Left kidney (tissue), 2 donors: ENCODE results near the gene CABP7. TPM values are rescaled to one million over a fixed set of nuclear protein-coding genes. Genes with fewer than 3 reads are reported as not detected.

Experiments
- DNase-seq: peaks from one replicate; pipeline ENCODE4 v3.0.0-alpha.2; 2013
- polyA plus RNA-seq: library from polyadenylated mRNA; unstranded; fragments of 120-200 nt; gene quantifications from one replicate; pipeline ENCODE4 v1.2.1, GENCODE V29; 2013; ENCODE audit not compliant: insufficient read length

Gene CABP7
- polyA plus RNA-seq, 1 donor: 0.15 TPM

DNA sequence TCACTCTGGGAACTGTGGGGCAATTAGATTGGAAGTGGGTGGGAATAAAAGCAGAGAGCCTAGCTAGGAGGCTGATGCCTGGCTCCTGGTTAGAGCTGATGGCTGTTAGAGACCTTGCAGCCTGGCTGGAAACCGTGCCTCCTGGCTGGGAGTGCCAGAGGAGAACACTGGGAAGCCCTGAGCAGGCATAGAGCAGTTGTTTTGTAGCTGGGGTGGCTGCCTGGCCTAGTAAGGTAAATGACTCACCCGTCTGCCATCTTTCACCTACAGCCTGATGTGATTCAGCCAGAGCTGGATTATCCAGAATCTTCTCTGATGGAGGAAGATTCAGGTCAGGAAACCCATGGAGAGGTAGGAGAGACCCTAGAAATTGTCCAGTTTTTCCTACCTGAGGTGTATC lies 53.4 kb downstream of the CABP7 start:
- no peak for DNase-seq

DNA sequence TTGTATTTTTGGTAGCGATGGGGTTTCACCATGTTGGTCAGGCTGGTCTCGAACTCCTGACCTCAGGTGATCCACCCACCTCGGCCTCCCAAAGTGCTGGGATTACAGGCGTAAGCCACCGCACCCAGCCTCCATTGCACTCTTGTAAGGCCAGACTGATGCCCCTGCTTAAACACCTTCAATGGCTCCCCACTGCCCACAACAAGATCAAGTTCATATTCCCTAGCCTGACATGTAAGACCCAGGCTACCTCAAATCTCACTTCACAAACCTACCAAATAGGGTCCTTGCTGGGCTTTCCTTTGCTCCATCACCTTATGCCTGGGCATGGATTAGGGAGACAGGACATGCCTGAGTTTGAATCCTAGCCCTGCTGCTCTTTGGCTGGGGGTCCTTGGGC lies 60.4 kb downstream of the CABP7 start:
- DNase-seq: no peak

DNA sequence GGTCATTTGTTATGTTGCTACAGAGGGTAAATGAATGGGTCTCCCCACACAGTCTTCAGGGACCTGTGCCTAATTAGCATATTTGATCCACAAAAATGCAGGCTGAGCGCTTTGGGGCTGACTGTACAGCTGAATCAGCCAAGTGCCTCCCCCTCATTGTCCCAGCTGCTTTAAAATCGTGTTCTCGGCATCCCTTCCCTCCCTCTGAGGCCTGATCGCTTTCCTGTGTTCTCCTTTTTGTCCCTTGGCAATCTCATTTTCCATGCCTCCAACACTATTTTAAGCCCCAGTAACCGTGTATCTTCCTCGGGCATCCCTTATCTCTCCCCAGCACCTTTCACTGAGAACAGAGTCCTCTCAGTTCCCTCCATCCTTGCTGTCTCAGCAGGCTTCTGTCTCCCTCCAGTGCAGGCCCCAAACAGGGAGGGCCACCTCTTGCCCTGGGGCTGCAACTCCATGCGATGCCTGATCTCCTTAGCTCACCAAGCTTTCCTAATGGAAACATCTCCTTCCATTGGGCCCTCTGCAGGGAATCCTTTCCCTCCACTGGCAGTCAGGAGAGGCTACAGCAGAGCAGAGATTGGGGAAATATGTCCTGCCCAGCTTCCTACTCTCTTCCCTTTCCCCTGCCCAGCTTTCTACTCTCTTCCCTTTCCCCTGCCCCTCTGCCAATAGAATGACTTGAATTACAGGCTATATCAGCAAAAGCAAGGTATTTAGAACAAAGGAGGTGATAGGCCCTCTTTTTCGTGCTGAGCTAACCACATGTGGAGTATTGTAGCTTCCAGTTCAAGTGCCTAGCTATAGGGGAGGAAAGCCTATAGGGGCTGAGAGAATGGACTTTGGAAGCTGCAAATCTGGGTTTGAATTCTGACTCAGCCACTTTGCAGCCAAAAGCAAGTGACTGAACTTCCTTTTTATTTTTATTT lies 61.2 kb downstream of the CABP7 start:
- no peak for DNase-seq

Other genes with a start within 250 kb of the CABP7 start
- gene NEFH, start 239.8 kb upstream of the CABP7 start, polyA plus RNA-seq: 9.4 TPM
- gene THOC5, start 166.2 kb upstream of the CABP7 start, polyA plus RNA-seq: 42.4 TPM
- gene NIPSNAP1, start 138.9 kb upstream of the CABP7 start, polyA plus RNA-seq: 149 TPM
- gene NF2, start 116.4 kb upstream of the CABP7 start, polyA plus RNA-seq: 32.3 TPM
- 19.2 TPM for gene ZMAT5, start 47.0 kb downstream of the CABP7 start, polyA plus RNA-seq
- 127 TPM for gene UQCR10, start 47.4 kb downstream of the CABP7 start, polyA plus RNA-seq
- 49.9 TPM for gene ASCC2, start 118.3 kb downstream of the CABP7 start, polyA plus RNA-seq
- gene MTMR3, start 163.2 kb downstream of the CABP7 start, polyA plus RNA-seq: 47.7 TPM